Stimulated activated CD8-positive, alpha-beta memory T cell treated with anti-CD3 and anti-CD28 coated beads, Interleukin-15, amount 100 ng/mL, for 48 hours (primary cell): Measurements from ENCODE around the gene LRRC56.
"Not testable (repeated sequence)": the region's sequence is repeated elsewhere in the genome, so short reads cannot be mapped to it uniquely, and the experiment has no call there.

ENCODE experiments used
- DNase-seq, 2 donors: peaks; one replicate each; pipeline ENCODE4 v3.0.0-alpha.2; 2020; ENCODE audit warnings: low read depth in 2 of 2

Gene LRRC56

DNA sequence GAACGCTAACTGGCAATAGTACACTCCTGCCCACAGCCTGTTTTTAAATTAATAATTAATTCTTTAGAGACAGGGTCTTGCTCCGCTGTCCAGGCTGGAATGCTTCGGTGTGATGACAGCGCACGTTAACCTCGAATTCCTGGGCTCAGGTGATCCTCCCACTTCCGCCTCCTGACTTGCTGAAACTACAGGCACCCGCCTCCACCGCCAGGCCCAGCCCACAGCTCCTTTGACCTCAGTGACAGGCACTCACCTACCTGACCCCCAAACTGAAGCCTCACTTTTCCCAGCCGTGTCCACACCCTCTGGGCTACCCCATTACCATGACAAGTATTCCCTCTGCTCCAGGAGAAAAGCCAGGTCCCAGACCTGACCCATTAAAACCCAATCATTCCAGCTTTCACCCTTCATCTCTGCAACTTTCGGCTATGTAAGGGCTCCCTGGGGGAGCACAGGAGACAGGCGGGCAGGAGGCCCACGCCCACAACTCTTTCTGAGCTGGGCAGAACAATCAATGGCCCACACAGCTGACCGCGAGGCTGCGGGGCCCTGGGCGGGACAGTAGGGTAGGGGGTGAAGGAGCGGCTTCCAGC, 22.5 kb downstream of the LRRC56 start:
- no peak for DNase-seq

DNA sequence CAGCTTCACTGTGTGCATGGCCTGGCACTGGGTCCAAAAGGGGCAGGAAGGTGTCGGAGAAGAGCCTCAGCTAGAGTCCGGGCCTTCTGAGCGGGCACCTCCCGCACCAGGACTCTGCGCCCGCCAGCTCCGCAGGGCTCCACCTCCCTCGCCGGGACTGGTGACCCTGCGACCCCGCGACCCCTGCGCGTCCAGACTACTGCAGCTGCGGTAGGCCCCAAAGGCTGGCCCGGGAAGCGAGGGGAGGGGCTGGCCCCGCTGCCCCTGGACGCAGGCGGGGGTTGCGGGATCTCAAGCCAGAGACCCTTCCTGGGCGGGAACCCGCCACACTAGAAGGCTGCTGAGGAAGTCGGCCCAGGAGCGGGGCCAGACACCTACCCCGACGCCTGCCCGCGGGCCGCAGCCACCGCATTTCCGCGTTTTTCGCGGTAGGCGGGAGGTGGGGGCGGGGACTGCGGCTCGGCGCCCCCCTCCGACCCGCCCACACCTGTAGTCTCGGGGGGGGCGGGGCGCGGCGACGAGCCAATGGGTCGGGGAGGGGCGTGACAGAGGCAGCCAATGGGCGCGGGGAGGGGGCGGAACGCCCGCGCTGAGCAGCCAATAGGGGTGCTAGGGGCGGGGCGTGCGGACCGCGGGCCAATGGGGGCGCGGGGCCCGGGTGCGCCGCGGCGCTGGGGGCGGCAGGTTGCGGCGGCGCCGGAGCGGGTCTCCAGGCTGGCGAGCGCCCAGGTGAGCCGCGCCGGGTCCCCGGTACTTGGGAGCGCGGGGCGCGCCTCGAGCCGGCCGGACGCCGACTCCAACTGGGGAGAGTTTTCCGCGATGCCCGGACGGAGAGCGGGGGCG, 23.2 kb downstream of the LRRC56 start, which contains the start of the genes LMNTD2 and RASSF7:
Gene LMNTD2 (minus strand): TSS at position 434 of the 843 bp plus-strand sequence. CDS start 22 bp downstream, at position 412.
Gene RASSF7 (plus strand): TSS at position 666 of the 843 bp plus-strand sequence. CDS start 799 bp downstream, outside the sequence.
- DNase-seq = peak; percentile 89 to 93

- no peak for DNase-seq
These were observed 24.0 kb downstream of the LRRC56 start for GRCh38 chr11:561148-562003.

DNA sequence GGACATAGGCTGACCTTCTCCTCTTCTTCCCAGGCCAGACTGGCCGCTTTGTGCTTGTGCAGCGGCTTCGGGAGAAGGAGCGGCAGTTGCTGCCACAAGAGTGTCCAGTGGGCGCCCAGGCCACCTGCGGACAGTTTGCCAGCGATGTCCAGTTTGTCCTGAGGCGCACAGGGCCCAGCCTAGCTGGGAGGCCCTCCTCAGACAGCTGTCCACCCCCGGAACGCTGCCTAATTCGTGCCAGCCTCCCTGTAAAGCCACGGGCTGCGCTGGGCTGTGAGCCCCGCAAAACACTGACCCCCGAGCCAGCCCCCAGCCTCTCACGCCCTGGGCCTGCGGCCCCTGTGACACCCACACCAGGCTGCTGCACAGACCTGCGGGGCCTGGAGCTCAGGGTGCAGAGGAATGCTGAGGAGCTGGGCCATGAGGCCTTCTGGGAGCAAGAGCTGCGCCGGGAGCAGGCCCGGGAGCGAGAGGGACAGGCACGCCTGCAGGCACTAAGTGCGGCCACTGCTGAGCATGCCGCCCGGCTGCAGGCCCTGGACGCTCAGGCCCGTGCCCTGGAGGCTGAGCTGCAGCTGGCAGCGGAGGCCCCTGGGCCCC, 24.8 kb downstream of the LRRC56 start:
- no peak for DNase-seq

DNA sequence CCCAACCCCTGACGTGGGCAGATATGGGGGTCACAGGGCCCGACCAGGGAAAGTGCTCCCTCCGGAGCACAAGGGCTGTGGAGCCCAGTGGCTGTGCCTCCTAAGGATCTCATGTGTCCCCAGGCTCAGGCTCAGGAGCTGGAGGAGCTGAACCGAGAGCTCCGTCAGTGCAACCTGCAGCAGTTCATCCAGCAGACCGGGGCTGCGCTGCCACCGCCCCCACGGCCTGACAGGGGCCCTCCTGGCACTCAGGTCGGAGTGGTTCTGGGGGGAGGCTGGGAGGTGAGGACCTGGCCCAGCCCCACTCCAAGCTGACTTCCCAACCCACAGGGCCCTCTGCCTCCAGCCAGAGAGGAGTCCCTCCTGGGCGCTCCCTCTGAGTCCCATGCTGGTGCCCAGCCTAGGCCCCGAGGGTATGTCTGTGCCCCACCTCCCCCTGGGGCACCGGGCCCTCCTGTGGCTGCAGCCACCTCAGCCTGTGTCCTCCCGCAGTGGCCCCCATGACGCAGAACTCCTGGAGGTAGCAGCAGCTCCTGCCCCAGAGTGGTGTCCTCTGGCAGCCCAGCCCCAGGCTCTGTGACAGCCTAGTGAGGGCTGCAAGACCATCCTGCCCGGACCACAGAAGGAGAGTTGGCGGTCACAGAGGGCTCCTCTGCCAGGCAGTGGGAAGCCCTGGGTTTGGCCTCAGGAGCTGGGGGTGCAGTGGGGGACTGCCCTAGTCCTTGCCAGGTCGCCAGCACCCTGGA, 25.9 kb downstream of the LRRC56 start:
- no peak for DNase-seq

GRCh38 chr11:563812-564578, 26.7 kb downstream of the LRRC56 start:
- DNase-seq = no peak

GRCh38 chr11:565921-566509, 28.7 kb downstream of the LRRC56 start:
- no peak for DNase-seq

GRCh38 chr11:567011-567628, 29.8 kb downstream of the LRRC56 start:
- DNase-seq = no peak

- no peak for DNase-seq
These were observed 30.4 kb downstream of the LRRC56 start for GRCh38 chr11:567629-568292.

DNA sequence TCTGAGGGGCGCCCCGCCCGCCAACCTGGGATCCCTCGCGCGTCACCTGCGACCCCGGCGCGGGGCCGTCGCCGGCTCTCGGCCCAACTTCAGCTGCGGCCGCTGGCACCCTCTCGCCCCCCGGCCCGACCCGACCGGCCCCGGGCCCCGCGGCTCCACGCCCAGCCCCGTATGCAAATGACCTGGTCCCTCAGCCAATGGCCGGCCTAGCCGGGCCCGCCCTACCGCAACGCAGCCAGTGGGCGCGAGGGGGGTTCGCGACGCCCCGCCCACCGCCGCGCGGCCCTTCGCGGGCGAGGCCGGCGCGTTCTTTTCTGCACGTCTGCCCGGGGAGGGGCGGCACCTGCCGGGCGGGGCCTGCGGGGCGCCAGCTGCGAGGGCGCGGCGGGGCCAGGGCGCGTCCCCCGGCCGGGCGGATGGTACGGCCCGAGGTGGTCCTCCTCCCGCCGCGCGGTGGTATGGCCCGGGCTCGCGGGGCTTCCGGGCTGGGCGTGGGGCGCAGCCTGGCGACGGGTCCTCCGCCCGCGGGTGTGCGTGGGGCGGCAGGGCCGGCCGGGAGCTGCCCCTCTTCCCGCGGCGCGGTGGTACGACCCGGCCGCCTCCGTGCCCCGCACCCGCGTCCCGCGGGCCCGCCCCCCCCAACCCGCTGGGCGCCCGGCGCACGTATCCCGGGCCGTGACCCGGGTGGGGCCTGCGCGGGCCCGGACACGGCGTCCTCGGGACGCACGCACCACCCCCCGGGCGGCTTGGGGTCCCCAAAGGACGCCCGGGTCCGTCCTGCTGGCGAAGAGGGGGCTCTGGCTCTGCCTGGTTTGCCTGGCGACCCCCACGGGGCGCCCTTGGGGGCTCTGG, 31.2 kb downstream of the LRRC56 start:
- peak; percentile 92 to 95 for DNase-seq

DNA sequence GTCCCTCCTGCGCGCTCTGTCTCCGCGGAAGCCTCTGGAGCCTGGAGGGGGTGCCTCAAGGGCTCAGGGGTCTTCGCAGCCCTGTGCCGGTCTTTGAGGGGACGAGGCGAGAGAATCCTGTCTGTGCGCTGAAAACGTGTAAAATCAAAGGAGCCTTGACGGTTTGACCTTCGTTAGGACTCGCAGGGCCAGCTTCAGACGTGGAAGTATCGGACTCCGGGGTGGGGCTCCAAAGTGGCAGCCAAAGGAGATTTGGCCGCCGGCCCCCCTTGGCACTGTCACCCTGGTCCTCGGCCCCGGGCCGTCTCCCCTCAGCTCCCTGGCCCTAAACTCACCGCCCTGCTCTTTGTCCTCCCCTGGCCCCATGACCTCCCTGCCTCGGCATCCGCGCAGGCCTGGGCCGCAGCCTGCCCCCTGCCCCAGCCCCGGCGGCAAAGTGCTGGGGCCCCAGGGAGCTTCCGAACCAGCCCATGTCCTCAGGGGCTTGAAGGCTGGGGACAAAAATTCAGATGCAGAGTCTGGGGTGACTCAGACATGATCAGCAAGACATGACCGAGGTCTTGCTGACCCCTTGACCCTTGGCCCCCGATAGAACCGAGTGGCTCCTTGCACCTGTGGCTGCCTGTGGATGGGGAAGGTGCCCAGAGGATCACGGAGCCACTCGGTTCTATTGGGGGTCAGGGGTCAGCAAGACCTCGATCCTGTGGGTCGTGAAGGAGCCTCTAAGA, 32.0 kb downstream of the LRRC56 start:
- DNase-seq = no peak

DNA sequence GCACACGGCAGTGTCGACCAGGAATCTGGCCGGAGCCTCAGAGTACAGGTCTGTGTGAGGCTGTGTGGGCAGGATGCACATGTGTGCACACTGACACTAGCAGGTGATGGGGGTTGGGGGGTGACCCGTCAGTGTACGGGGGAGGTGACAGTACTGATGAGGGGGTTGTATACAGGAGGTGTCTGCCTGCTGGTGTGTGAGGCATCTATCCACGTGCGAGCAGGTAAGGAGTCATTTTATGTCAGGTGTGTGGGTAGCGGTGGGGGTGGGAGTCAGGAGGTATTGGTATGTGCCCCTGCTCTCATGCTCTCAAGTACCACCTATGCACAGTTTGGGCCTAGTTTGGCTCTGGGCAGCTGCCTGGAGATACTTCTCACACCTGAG, 34.5 kb downstream of the LRRC56 start:
- DNase-seq = no peak

- no peak for DNase-seq
These were observed 35.9 kb downstream of the LRRC56 start for GRCh38 chr11:573146-573759.

DNA sequence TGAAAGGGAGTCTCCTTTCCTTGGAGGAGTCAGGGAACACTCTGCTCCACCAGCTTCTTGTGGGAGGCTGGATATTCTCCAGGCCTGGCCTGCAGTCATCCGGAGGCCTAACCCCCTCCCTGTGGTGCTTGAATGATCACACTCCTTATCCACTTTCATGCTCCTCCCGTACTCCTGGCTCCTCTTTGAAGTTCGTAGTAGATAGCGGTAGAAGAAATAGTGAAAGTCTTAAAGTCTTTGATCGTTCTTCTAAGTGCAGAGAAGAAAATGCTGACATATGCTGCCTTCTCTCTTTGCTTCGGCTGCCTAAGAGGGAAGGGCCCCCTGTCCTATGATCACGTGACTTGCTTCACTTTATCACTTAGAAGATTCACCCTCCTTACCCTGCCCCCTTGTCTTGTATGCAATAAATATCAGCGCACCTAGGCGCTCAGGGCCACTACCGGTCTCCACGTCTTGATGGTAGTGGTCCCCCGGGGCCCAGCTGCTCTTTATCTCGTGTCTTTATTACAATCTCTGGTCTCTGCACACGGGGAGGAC, 36.8 kb downstream of the LRRC56 start:
- not testable (repeated sequence) for DNase-seq

- no peak for DNase-seq
These were observed 37.4 kb downstream of the LRRC56 start for GRCh38 chr11:574632-575312.
